ENCODE data around the gene SPRED3. TPM values are rescaled to one million over a fixed set of nuclear protein-coding genes. Genes with fewer than 3 reads are reported as not detected.

SPRED3 gene
- total RNA-seq, 4 donors from 2014 or later = 0.46 to 0.83 (median 0.59) TPM

GRCh38 chr19:38383184-38383583 is 5.3 kb upstream of the SPRED3 start:
- Histone ChIP-seq H3K4me3 (no peak overlapping the region), H3K27ac (replicated peaks in 1 of 4) (no peak overlapping the region), H3K36me3 (peaks cover 43 to 82% (median 81%) of the 10 kb centered on the region in 4 donors), H3K27me3 (peaks cover 0 to 68% (median 4%) of the 10 kb centered on the region in 4 donors), H3K9me3 (no peaks in the 10 kb centered on the region), H3K4me1 (peaks cover 21 to 30% (median 28%) of the 10 kb centered on the region in 4 donors)
- 95% methylated on average over 7 of the region's 10 CpGs for WGBS
- intact Hi-C loops (cut with DNase I) = no loop called here
- no peak for DNase-seq (ENCODE audit: extremely low spot score)
- TF ChIP-seq POLR2AphosphoS5 (IDR thresholded peaks at IDR 0.05) (no peak), EP300 (IDR thresholded peaks at IDR 0.05) (no peak), CTCF (IDR thresholded peaks at IDR 0.05) (no peak), POLR2A (IDR thresholded peaks at IDR 0.05; ENCODE audit: low read depth) (no peak)

GRCh38 chr19:38383743-38384142 is 4.8 kb upstream of the SPRED3 start:
- no peaks in the 10 kb centered on the region for H3K9me3 ChIP-seq
- DNase-seq (ENCODE audit: extremely low spot score) = no peak
- WGBS = 89% methylated on average over 2 of the region's 2 CpGs
- intact Hi-C loops (cut with DNase I) = no loop called here
- peaks cover 43 to 78% (median 77%) of the 10 kb centered on the region in 4 donors for H3K36me3 ChIP-seq
- H3K27me3 ChIP-seq = peaks cover 0 to 74% (median 4%) of the 10 kb centered on the region in 4 donors
- TF ChIP-seq EP300 (IDR thresholded peaks at IDR 0.05) (no peak), POLR2A (IDR thresholded peaks at IDR 0.05; ENCODE audit: low read depth) (no peak), CTCF (IDR thresholded peaks at IDR 0.05) (no peak), POLR2AphosphoS5 (IDR thresholded peaks at IDR 0.05) (no peak)
- H3K4me1 ChIP-seq = peaks cover 26 to 34% (median 33%) of the 10 kb centered on the region in 4 donors
- H3K27ac ChIP-seq (replicated peaks in 1 of 4) = no peak overlapping the region
- no peak overlapping the region for H3K4me3 ChIP-seq

- Histone ChIP-seq H3K4me1 (peaks cover 33 to 39% (median 39%) of the 10 kb centered on the region in 4 donors), H3K27ac (replicated peaks in 1 of 4) (no peak overlapping the region), H3K36me3 (peaks cover 38 to 71% (median 70%) of the 10 kb centered on the region in 4 donors), H3K4me3 (no peak overlapping the region), H3K9me3 (no peaks in the 10 kb centered on the region), H3K27me3 (peaks cover 0 to 80% (median 4%) of the 10 kb centered on the region in 4 donors)
- 89% methylated on average over 7 of the region's 10 CpGs for WGBS
- TF ChIP-seq EP300 (IDR thresholded peaks at IDR 0.05) = no peak
- no peak for TF ChIP-seq POLR2A (IDR thresholded peaks at IDR 0.05; ENCODE audit: low read depth)
- no peak for TF ChIP-seq POLR2AphosphoS5 (IDR thresholded peaks at IDR 0.05)
- TF ChIP-seq CTCF (IDR thresholded peaks at IDR 0.05) = no peak
- no peak for DNase-seq (ENCODE audit: extremely low spot score)
- intact Hi-C loops (cut with DNase I) = no loop called here
Observed at GRCh38 chr19:38384209-38385027, 4.1 kb upstream of the SPRED3 start.

GRCh38 chr19:38385057-38385803 is 3.3 kb upstream of the SPRED3 start:
- Histone ChIP-seq H3K27ac (replicated peaks in 1 of 4) (no peak overlapping the region), H3K9me3 (no peaks in the 10 kb centered on the region), H3K27me3 (peaks cover 0 to 80% (median 4%) of the 10 kb centered on the region in 4 donors), H3K4me3 (no peak overlapping the region), H3K4me1 (peaks cover 33 to 46% (median 43%) of the 10 kb centered on the region in 4 donors), H3K36me3 (peaks cover 38 to 63% (median 62%) of the 10 kb centered on the region in 4 donors)
- DNase-seq (ENCODE audit: extremely low spot score) = no peak
- 77% methylated on average over 32 of the region's 40 CpGs for WGBS
- intact Hi-C loops (cut with DNase I) = no loop called here
- no peak for TF ChIP-seq EP300 (IDR thresholded peaks at IDR 0.05)
- TF ChIP-seq CTCF (IDR thresholded peaks at IDR 0.05) = no peak
- TF ChIP-seq POLR2AphosphoS5 (IDR thresholded peaks at IDR 0.05) = no peak
- TF ChIP-seq POLR2A (IDR thresholded peaks at IDR 0.05; ENCODE audit: low read depth) = no peak

All from esophagus muscularis mucosa (tissue), 4 donors.